Neural progenitor cell (in vitro differentiated cells): ENCODE measurements around the gene USP16. TPM values are rescaled to one million over a fixed set of nuclear protein-coding genes. Genes with fewer than 3 reads are reported as not detected.

Experiments used
- DNase-seq: peaks from one replicate; pipeline ENCODE4 v3.0.0-alpha.2; 2016; ENCODE audit warnings: low spot score
- H2AFZ ChIP-seq: fragments of 200-600 bp; sonication (generic); replicated peaks from 2 replicates; pipeline ENCODE4 v1.6.1; 2016; ENCODE audit warnings: antibody characterized with exemption
- H3F3A ChIP-seq: fragments of 200-600 bp; sonication (generic); 2 replicates; pipeline ENCODE4 v1.6.1; 2016; ENCODE audit warnings: antibody characterized with exemption, low read depth
- H3K27ac ChIP-seq: fragments of 200-600 bp; sonication (generic); 2 replicates; pipeline ENCODE4 v1.5.1; 2016; ENCODE audit warnings: mild to moderate bottlenecking
- H3K27me3 ChIP-seq: fragments of 200-600 bp; sonication (generic); 2 replicates; pipeline ENCODE4 v1.6.1; 2016; ENCODE audit warnings: mild to moderate bottlenecking, moderate library complexity
- H3K36me3 ChIP-seq: fragments of 200-600 bp; sonication (generic); 2 replicates; pipeline ENCODE4 v1.5.1; 2016
- H3K4me1 ChIP-seq: fragments of 200-600 bp; sonication (generic); 2 replicates; pipeline ENCODE4 v1.6.1; 2016; ENCODE audit warnings: mixed run types
- H3K4me2 ChIP-seq: fragments of 200-600 bp; sonication (generic); 2 replicates; pipeline ENCODE4 v1.6.1; 2016
- H3K4me3 ChIP-seq: fragments of 200-600 bp; sonication (generic); 2 replicates; pipeline ENCODE4 v1.5.1; 2016
- H3K79me2 ChIP-seq: fragments of 200-600 bp; sonication (generic); 2 replicates; pipeline ENCODE4 v1.6.1; 2016; ENCODE audit warnings: low read depth
- H3K9ac ChIP-seq: fragments of 200-600 bp; sonication (generic); 2 replicates; pipeline ENCODE4 v1.6.1; 2016
- H3K9me3 ChIP-seq: fragments of 200-600 bp; sonication (generic); 2 replicates; pipeline ENCODE4 v1.5.1; 2016; ENCODE audit warnings: low read depth
- H4K20me1 ChIP-seq: fragments of 200-600 bp; sonication (generic); 2 replicates; pipeline ENCODE4 v1.6.1; 2016; ENCODE audit warnings: low read depth
- H3K27ac Mint-ChIP-seq: 3 replicates; pipeline ENCODE4 v1.8.0; 2021; ENCODE audit warnings: mixed read lengths
- H3K27me3 Mint-ChIP-seq: 2 replicates; pipeline ENCODE4 v1.8.0; 2022; ENCODE audit warnings: low read depth, mild to moderate bottlenecking, inconsistent platforms, moderate library complexity, mixed read lengths; ENCODE audit not compliant: insufficient read depth
- H3K36me3 Mint-ChIP-seq: 3 replicates; pipeline ENCODE4 v1.8.0; 2021; ENCODE audit warnings: mixed read lengths
- H3K4me1 Mint-ChIP-seq: 3 replicates; pipeline ENCODE4 v1.8.0; 2021; ENCODE audit warnings: mixed read lengths
- H3K4me3 Mint-ChIP-seq: 3 replicates; pipeline ENCODE4 v1.8.0; 2021; ENCODE audit warnings: mild to moderate bottlenecking, moderate library complexity, mixed read lengths
- H3K9me3 Mint-ChIP-seq: 3 replicates; pipeline ENCODE4 v1.8.0; 2020; ENCODE audit warnings: mixed read lengths
- EZH2 ChIP-seq: fragments of 200-600 bp; sonication (generic); IDR thresholded peaks from 2 replicates; pipeline ENCODE4 v1.6.1; 2017; ENCODE audit warnings: antibody characterized with exemption, mild to moderate bottlenecking, moderate library complexity
- EZH2phosphoT487 ChIP-seq: fragments of 200-600 bp; sonication (generic); IDR thresholded peaks from 2 replicates; pipeline ENCODE4 v1.6.1; 2017; ENCODE audit warnings: antibody characterized with exemption
- total RNA-seq: library from RNA; depleted of rRNA; stranded (reverse); fragments of >200 nt; gene quantifications from 2 replicates; pipeline ENCODE4 v1.2.3, GENCODE V29; 2015; ENCODE audit warnings: low replicate concordance
- TF ChIP-seq, protein P1 (sequence below): fragments of 200-600 bp; sonication (generic); IDR thresholded peaks from 2 replicates; pipeline ENCODE4 v1.5.1; 2017; ENCODE audit warnings: antibody characterized with exemption, mild to moderate bottlenecking

USP16 gene
- total RNA-seq, 1 donor from 2014 or later, result 38.5 TPM

DNA sequence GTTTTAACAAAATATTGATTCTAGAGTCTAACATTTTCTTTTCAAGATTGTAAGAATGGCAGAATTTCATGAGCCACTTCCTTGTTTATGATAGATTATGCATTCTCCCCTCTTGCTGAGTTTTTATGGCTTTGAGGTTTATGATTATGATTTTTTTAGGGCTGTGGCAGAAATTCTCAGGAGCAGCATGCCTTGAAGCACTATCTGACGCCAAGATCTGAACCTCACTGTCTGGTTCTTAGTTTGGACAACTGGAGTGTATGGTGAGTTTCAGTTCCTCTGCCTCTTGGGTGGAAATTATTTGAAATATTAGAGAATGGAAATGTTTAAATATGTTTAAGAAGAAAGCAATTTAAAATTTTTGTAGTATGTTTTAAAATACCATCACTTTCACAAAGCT, 10.2 kb downstream of the USP16 start:
- H3K9me3 ChIP-seq, result no peaks in the 10 kb centered on the region
- H3K9me3 Mint-ChIP-seq, result no peaks in the 10 kb centered on the region
- H3K27ac ChIP-seq, result no peak overlapping the region
- no peaks in the 10 kb centered on the region for H3K27me3 Mint-ChIP-seq
- H3K36me3 ChIP-seq, result peaks cover 28% of the 10 kb centered on the region
- H3K4me3 ChIP-seq, result no peak overlapping the region
- peaks cover 5% of the 10 kb centered on the region for H3K79me2 ChIP-seq
- TF ChIP-seq EZH2 (no peak), EZH2phosphoT487 (no peak)
- TF ChIP-seq, protein P1, sequence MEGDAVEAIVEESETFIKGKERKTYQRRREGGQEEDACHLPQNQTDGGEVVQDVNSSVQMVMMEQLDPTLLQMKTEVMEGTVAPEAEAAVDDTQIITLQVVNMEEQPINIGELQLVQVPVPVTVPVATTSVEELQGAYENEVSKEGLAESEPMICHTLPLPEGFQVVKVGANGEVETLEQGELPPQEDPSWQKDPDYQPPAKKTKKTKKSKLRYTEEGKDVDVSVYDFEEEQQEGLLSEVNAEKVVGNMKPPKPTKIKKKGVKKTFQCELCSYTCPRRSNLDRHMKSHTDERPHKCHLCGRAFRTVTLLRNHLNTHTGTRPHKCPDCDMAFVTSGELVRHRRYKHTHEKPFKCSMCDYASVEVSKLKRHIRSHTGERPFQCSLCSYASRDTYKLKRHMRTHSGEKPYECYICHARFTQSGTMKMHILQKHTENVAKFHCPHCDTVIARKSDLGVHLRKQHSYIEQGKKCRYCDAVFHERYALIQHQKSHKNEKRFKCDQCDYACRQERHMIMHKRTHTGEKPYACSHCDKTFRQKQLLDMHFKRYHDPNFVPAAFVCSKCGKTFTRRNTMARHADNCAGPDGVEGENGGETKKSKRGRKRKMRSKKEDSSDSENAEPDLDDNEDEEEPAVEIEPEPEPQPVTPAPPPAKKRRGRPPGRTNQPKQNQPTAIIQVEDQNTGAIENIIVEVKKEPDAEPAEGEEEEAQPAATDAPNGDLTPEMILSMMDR, result no peak
- no peak overlapping the region for H3K4me2 ChIP-seq
- no peak overlapping the region for H3K27ac Mint-ChIP-seq
- H3K36me3 Mint-ChIP-seq, result peaks cover 16% of the 10 kb centered on the region
- no peak for DNase-seq
- no peaks in the 10 kb centered on the region for H3K27me3 ChIP-seq
- no peaks in the 10 kb centered on the region for H3F3A ChIP-seq
- no peaks in the 10 kb centered on the region for H4K20me1 ChIP-seq
- H2AFZ ChIP-seq, result no peak overlapping the region
- no peaks in the 10 kb centered on the region for H3K4me1 Mint-ChIP-seq
- no peak overlapping the region for H3K9ac ChIP-seq
- H3K4me1 ChIP-seq, result no peaks in the 10 kb centered on the region
- H3K4me3 Mint-ChIP-seq, result no peak overlapping the region

DNA sequence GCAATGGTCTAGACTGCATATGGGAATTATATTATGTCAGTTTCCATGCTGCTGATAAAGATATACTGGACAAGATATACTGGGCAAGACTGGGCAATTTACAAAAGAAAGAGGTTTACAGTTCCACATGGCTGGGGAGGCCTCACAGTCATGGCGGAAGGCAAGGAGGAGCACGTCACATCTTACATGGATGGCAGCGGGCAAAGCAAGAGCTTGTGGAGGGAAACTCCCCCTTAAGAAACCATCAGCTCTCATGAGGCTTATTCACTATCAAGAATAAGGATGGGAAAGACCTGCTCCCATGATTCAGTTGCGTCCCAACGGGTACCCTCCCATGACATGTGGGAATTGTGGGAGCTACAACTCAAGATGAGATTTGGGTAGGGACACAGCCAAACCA, 27.8 kb downstream of the USP16 start:
- H3K4me3 ChIP-seq, result no peak overlapping the region
- no peaks in the 10 kb centered on the region for H3K79me2 ChIP-seq
- peaks cover 5% of the 10 kb centered on the region for H4K20me1 ChIP-seq
- H3K27me3 ChIP-seq, result no peaks in the 10 kb centered on the region
- no peak overlapping the region for H2AFZ ChIP-seq
- Mint-ChIP-seq H3K27me3 (no peaks in the 10 kb centered on the region), H3K4me3 (no peak overlapping the region), H3K4me1 (no peaks in the 10 kb centered on the region), H3K9me3 (no peaks in the 10 kb centered on the region), H3K27ac (no peak overlapping the region), H3K36me3 (peaks cover 14% of the 10 kb centered on the region)
- no peak for DNase-seq
- H3K4me1 ChIP-seq, result no peaks in the 10 kb centered on the region
- H3F3A ChIP-seq, result peaks cover 25% of the 10 kb centered on the region
- H3K27ac ChIP-seq, result no peak overlapping the region
- H3K9me3 ChIP-seq, result no peaks in the 10 kb centered on the region
- H3K36me3 ChIP-seq, result peaks cover 22% of the 10 kb centered on the region
- no peak overlapping the region for H3K9ac ChIP-seq
- H3K4me2 ChIP-seq, result no peak overlapping the region
- TF ChIP-seq, protein P1, result no peak
- TF ChIP-seq EZH2 (no peak), EZH2phosphoT487 (no peak)

DNA sequence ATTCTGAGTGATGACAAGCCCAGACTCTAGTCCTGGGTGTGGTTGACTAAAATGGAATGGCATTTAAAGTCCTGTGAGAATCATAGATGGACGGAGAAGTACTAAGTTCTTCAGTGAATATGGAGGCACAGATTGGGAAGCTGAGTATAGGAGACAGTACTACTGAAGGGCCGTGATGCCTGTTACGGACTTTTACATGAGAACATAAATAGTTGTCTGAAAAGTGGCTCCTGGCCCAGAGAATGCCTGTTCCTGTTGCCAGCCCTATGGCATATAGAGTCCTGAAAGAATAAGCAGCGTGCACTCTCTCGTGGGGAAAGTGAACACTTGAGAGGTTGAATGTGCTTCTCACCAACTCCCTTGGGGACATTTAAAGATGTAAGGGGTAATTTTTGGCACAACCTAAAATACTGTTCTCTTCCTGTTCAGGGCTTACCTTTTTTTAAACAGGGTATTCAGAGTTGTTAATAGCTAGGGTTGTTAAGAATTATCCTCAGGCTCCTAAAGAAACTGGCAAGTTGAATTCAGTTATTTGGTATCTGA, 28.6 kb downstream of the USP16 start:
- H3K4me3 ChIP-seq, result no peak overlapping the region
- no peak overlapping the region for H3K9ac ChIP-seq
- H3K27ac ChIP-seq, result peak overlapping the region; percentile 37
- DNase-seq, result no peak
- no peaks in the 10 kb centered on the region for H3K9me3 ChIP-seq
- H3K4me2 ChIP-seq, result no peak overlapping the region
- H4K20me1 ChIP-seq, result peaks cover 5% of the 10 kb centered on the region
- H3K4me3 Mint-ChIP-seq, result no peak overlapping the region
- H3K36me3 Mint-ChIP-seq, result peaks cover 17% of the 10 kb centered on the region
- TF ChIP-seq EZH2, result no peak
- TF ChIP-seq, protein P1, result no peak
- TF ChIP-seq EZH2phosphoT487, result no peak
- H3K4me1 ChIP-seq, result no peaks in the 10 kb centered on the region
- no peak overlapping the region for H3K27ac Mint-ChIP-seq
- no peaks in the 10 kb centered on the region for H3K9me3 Mint-ChIP-seq
- H3K27me3 ChIP-seq, result no peaks in the 10 kb centered on the region
- H3K79me2 ChIP-seq, result no peaks in the 10 kb centered on the region
- peaks cover 29% of the 10 kb centered on the region for H3F3A ChIP-seq
- peaks cover 3% of the 10 kb centered on the region for H3K27me3 Mint-ChIP-seq
- H2AFZ ChIP-seq, result no peak overlapping the region
- H3K4me1 Mint-ChIP-seq, result no peaks in the 10 kb centered on the region
- H3K36me3 ChIP-seq, result peaks cover 22% of the 10 kb centered on the region
